ENCODE results near the gene FNDC7. TPM values are rescaled to one million over a fixed set of nuclear protein-coding genes. Genes with fewer than 3 reads are reported as not detected.

The FNDC7 gene
- total RNA-seq, 4 donors from 2014 or later, result 0.07 TPM; not detected in 3

- H3K36me3 ChIP-seq, result no peaks in the 10 kb centered on the region
- ATAC-seq, result no peak
- H3K27me3 ChIP-seq, result peaks cover 0 to 3% (median 0%) of the 10 kb centered on the region in 3 donors
- no peaks in the 10 kb centered on the region for H3K9me3 ChIP-seq
- in situ Hi-C loops (cut with MboI; ENCODE audit: low sequenced_read_pairs in 4 of 4), result no loop called here
- TF ChIP-seq CTCF (IDR thresholded peaks at IDR 0.05 in 4 of 5, conservative IDR thresholded peaks at IDR 0.05 in 1 of 5) (no peak), POLR2A (IDR thresholded peaks at IDR 0.05) (no peak)
- H3K4me1 ChIP-seq, result no peaks in the 10 kb centered on the region
- no peak overlapping the region for H3K4me3 ChIP-seq
- intact Hi-C loops (cut with DNase I; ENCODE audit: low total_unique reads), result no loop called here
- DNase-seq, result no peak
- no peak overlapping the region for H3K27ac ChIP-seq
These were observed 3.2 kb downstream of the FNDC7 start for GRCh38 chr1:108715932-108716331.

DNA sequence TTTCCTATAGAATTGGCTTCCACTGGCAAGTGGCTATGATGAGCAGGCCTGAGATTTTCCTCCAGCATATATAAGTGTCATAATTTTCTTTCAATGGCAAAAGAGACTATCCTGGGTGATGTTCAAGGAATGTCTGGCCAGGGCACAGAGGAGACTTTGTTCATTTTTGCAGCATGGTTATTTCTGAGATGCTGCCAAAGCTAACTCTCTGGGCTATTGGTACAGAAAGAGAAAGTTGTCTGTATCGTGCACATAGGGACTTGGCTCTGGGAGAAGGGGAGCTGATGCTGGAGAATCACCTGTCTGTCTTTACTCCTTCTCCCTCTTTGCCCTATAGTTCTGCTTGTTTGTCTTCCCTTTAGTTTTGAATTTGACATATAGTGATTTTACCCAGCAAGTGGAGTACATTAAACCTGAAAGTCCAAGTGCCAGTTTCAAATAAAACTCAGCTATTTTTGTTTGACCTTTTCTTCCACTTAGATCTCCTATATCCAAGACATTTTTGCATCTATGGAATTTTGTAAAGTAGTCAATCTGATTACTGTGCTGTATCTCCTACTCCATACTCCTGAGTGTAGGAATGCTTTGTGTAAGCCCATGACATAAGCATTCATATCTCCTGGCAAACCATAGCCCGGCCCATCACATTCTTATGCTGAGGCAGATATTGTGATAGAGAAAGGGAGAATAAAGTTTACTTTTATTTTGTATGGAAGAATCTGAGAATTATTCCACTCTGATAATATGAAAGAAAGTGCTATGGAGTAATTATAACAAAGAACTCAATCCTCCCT is 3.9 kb downstream of the FNDC7 start:
- H3K4me3 ChIP-seq, result no peak overlapping the region
- DNase-seq, result no peak
- no peaks in the 10 kb centered on the region for H3K4me1 ChIP-seq
- in situ Hi-C loops (cut with MboI; ENCODE audit: low sequenced_read_pairs in 4 of 4), result no loop called here
- H3K9me3 ChIP-seq, result no peaks in the 10 kb centered on the region
- no peak for ATAC-seq
- no peaks in the 10 kb centered on the region for H3K36me3 ChIP-seq
- TF ChIP-seq CTCF (IDR thresholded peaks at IDR 0.05 in 4 of 5, conservative IDR thresholded peaks at IDR 0.05 in 1 of 5), result no peak
- TF ChIP-seq POLR2A (IDR thresholded peaks at IDR 0.05), result no peak
- intact Hi-C loops (cut with DNase I; ENCODE audit: low total_unique reads), result no loop called here
- H3K27ac ChIP-seq, result no peak overlapping the region
- peaks cover 0 to 3% (median 0%) of the 10 kb centered on the region in 3 donors for H3K27me3 ChIP-seq

GRCh38 chr1:108717774-108718316 is 5.1 kb downstream of the FNDC7 start:
- Histone ChIP-seq H3K36me3 (no peaks in the 10 kb centered on the region), H3K4me1 (no peaks in the 10 kb centered on the region), H3K27ac (no peak overlapping the region), H3K4me3 (no peak overlapping the region), H3K9me3 (no peaks in the 10 kb centered on the region), H3K27me3 (no peaks in the 10 kb centered on the region)
- in situ Hi-C loops (cut with MboI; ENCODE audit: low sequenced_read_pairs in 4 of 4) (no loop called here), intact Hi-C loops (cut with DNase I; ENCODE audit: low total_unique reads) (no loop called here)
- ATAC-seq (no peak), DNase-seq (no peak)
- TF ChIP-seq POLR2A (IDR thresholded peaks at IDR 0.05) (no peak), CTCF (IDR thresholded peaks at IDR 0.05 in 4 of 5, conservative IDR thresholded peaks at IDR 0.05 in 1 of 5) (no peak)

DNA sequence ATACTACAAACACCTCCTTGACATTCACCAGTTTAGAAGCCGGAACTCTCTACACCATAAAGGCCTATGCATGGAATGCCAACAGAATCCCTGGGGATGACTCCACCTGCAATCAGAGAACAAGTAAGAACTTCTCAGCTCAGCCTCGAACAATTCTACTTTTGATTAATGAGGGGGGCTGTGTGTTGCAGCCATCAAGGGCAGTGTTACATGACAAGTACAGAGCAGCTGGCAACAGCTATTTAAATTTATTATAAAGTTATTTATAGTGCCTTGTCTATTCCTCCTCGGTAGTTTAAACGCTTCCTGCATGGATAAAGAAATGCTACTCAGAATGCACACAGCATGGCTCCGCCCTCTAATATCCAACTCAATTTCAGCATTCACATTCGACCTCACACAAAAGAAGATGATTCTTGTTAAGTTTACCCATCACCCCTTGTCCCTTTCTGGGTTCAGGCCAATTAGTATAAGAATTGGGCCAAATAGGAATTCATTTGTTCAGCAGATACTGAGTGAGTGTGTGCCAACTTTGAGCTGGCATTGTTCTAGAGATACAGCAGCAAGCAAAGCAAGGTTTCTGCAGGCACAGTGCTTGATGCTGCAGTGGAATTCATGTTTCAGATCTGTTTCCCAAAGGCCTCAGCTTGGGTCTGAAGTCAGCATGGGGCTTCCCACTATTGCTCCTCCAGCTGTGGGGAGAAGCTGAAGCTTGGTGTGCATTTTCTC is 6.4 kb downstream of the FNDC7 start:
- no peak overlapping the region for H3K27ac ChIP-seq
- no peaks in the 10 kb centered on the region for H3K27me3 ChIP-seq
- TF ChIP-seq POLR2A (IDR thresholded peaks at IDR 0.05) (no peak), CTCF (IDR thresholded peaks at IDR 0.05 in 4 of 5, conservative IDR thresholded peaks at IDR 0.05 in 1 of 5) (no peak)
- H3K4me3 ChIP-seq, result no peak overlapping the region
- no peak for ATAC-seq
- intact Hi-C loops (cut with DNase I; ENCODE audit: low total_unique reads), result no loop called here
- no peaks in the 10 kb centered on the region for H3K36me3 ChIP-seq
- no peaks in the 10 kb centered on the region for H3K9me3 ChIP-seq
- DNase-seq, result no peak
- in situ Hi-C loops (cut with MboI; ENCODE audit: low sequenced_read_pairs in 4 of 4), result no loop called here
- no peaks in the 10 kb centered on the region for H3K4me1 ChIP-seq
